Tibial artery (tissue), 4 donors: ENCODE results near the gene HOGA1.

Source experiments
- DNase-seq, 2 donors: peaks; one replicate each; pipeline ENCODE4 v3.0.0-alpha.2; 2019
- H3K27ac ChIP-seq, 2 donors: fragments of 200-600 bp; sonication (generic) in 1 of 2; 1 replicate in 1 of 2; 2 replicates in 1 of 2; pipeline ENCODE4 v1.5.1; 2018 to 2019; ENCODE audit warnings: mild to moderate bottlenecking in 1 of 2
- H3K27me3 ChIP-seq, 2 donors: fragments of 200-600 bp; sonication (generic) in 1 of 2; one replicate each; pipeline versions ENCODE4 v1.5.1 to v1.6.0; 2016 to 2019
- H3K36me3 ChIP-seq, 3 donors: fragments of 200-600 bp; sonication (generic) in 2 of 3; one replicate each; pipeline ENCODE4 v1.5.1; 2016 to 2019; ENCODE audit warnings: mild to moderate bottlenecking in 2 of 3
- H3K4me1 ChIP-seq, 4 donors: fragments of 200-600 bp; sonication (generic) in 2 of 4; 1 replicate in 3 of 4; 2 replicates in 1 of 4; pipeline ENCODE4 v1.5.1; 2016 to 2019
- H3K4me3 ChIP-seq, 2 donors: fragments of 200-600 bp; sonication (generic) in 1 of 2; 1 replicate in 1 of 2; 2 replicates in 1 of 2; pipeline ENCODE4 v1.5.1; 2018 to 2019; ENCODE audit warnings: mild to moderate bottlenecking in 2 of 2
- H3K9me3 ChIP-seq, 3 donors: fragments of 200-600 bp; sonication (generic) in 1 of 3; one replicate each; pipeline ENCODE4 v1.5.1; 2016 to 2019
- intact Hi-C: fragments of 100-400 bp; cut with DNase I; formaldehyde crosslinking; loops from one replicate; pipeline ENCODE4 v1.15.0; 2023; ENCODE audit warnings: low total_unique reads
- TF ChIP-seq, protein P1 (sequence below), 2 experiments: fragments of 200-600 bp in 1 of 2; fragments of 450-650 bp in 1 of 2; IDR thresholded peaks; one replicate each; pipeline ENCODE4 v1.5.1; 2017 to 2019; ENCODE audit warnings: antibody characterized with exemption in 2 of 2, mild to moderate bottlenecking in 1 of 2, moderate library complexity in 1 of 2

Gene HOGA1

DNA sequence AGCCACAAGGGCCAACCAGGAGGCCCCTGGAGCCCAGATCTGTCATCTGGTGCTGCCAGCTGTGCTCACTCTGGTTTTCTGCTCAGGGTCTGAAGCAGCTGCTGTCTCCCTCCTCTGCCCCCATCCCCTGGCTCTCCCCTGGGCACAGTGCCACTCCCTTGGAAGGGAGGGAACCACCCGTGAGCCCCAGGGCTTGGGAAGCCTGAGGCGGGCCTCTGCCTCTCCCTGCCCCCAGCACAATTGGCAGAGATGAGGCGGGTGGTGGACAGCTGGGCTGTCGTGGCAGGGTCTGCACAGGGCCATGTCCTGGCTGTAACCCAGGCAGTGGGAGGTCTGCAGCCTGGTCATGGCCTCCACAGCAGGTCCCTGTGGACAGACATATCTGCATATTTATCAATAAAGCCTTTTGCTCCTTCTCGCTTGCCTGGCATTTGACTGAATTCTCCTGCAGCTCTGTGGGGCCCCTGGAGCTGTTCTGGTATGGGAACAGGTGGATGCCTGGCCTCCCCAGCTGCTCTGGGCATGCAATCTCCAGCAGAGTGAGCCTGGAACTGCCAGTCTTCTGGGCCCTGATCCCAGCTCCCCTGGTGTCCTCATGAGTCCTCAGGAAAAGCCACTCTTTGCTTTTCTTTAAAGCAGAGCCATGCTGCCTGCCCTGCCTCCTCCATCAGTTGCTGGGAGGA lies 13.3 kb upstream of the HOGA1 start:
- H3K27me3 ChIP-seq: no peaks in the 10 kb centered on the region
- DNase-seq: no peak
- no peaks in the 10 kb centered on the region for H3K9me3 ChIP-seq
- TF ChIP-seq, protein P1, sequence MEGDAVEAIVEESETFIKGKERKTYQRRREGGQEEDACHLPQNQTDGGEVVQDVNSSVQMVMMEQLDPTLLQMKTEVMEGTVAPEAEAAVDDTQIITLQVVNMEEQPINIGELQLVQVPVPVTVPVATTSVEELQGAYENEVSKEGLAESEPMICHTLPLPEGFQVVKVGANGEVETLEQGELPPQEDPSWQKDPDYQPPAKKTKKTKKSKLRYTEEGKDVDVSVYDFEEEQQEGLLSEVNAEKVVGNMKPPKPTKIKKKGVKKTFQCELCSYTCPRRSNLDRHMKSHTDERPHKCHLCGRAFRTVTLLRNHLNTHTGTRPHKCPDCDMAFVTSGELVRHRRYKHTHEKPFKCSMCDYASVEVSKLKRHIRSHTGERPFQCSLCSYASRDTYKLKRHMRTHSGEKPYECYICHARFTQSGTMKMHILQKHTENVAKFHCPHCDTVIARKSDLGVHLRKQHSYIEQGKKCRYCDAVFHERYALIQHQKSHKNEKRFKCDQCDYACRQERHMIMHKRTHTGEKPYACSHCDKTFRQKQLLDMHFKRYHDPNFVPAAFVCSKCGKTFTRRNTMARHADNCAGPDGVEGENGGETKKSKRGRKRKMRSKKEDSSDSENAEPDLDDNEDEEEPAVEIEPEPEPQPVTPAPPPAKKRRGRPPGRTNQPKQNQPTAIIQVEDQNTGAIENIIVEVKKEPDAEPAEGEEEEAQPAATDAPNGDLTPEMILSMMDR (IDR thresholded peaks at IDR 0.05): no peak
- no peak overlapping the region for H3K4me3 ChIP-seq
- H3K4me1 ChIP-seq: peaks cover 0 to 41% (median 24%) of the 10 kb centered on the region in 4 donors
- intact Hi-C loops: no loop called here
- peaks cover 0 to 40% (median 35%) of the 10 kb centered on the region in 3 donors for H3K36me3 ChIP-seq
- no peak overlapping the region for H3K27ac ChIP-seq

DNA sequence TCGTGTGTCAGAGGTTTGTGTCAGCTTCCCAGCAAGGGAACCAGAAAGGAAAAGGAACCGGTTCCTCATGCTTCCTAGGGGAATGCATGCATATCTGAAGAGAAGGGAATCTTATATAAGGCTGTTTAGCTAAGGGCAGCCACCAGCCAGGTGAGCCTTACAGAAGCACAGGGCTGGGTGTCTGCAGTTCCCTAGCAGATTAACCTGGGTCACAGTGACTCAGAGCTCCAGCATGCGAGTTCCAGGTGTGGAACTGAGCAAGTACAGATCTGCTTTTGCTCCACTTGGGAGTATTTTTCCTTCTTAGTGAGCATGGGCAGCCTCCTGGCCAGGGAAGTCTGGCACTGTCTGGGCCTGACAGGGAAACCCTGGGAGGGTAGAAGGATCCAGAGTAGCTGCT lies 12.6 kb upstream of the HOGA1 start:
- Histone ChIP-seq H3K4me3 (no peak overlapping the region), H3K4me1 (peaks cover 0 to 41% (median 24%) of the 10 kb centered on the region in 4 donors), H3K9me3 (no peaks in the 10 kb centered on the region), H3K27ac (no peak overlapping the region), H3K27me3 (no peaks in the 10 kb centered on the region), H3K36me3 (peaks cover 0 to 40% (median 35%) of the 10 kb centered on the region in 3 donors)
- no peak for DNase-seq
- intact Hi-C loops: loop anchor here (1.0 kb wide), 1 partner anchor 42 kb away; no protein-coding TSS in a partner anchor
- TF ChIP-seq, protein P1 (IDR thresholded peaks at IDR 0.05): no peak

DNA sequence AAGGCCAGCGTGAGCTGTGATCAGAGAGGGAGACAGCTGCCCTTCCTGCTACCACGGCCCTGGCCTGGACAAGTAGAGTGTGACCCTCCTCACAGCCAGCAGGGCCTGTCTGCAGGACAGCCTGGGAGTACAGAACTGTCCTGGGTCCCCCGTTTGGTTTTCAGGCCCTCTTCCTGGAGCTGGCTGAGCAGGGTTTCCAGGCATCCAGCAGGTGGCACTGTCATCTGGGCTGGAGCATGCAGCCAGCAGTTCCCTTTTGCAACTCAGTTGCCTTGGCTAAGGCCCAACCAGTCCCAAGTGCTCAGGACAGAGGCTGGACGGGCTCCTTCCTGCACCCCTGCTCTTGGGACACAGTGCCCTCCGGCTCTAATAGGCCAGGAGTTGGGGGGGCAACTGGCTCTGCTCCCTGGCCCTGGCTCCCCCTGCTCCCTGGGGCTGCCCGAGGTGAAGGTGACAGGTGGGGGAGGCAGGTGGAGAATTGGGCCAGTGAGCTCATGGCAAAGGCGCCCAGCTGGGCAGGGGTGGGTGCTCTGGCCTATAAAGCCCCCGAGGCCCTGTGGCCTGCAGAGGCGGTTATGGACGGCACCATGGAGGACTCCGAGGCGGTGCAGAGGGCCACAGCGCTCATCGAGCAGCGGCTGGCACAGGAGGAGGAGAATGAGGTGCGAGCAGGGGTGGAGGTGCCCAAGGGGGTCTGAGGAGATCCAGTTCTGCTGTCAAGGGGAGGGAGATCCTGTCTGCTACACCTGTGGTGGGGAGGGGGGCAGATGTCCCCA lies 11.8 kb upstream of the HOGA1 start, which contains the start of gene ANKRD2:
ANKRD2 (plus strand) TSS at position 566 of the 776 bp plus-strand sequence; CDS start at position 576, 10 bp downstream.
- H3K4me3 ChIP-seq: no peak within 1 kb of the TSS
- no peaks in the 10 kb centered on the region for H3K27me3 ChIP-seq
- H3K27ac ChIP-seq: no peak within 1 kb of the TSS
- DNase-seq: peak; percentile 80 to 89
- H3K4me1 ChIP-seq: peaks cover 0 to 41% (median 28%) of the 10 kb centered on the region in 4 donors
- TF ChIP-seq, protein P1 (IDR thresholded peaks at IDR 0.05): peak; percentile 93 to 94
- intact Hi-C loops: loop anchor here (1.0 kb wide), 1 partner anchor 41 kb away; no protein-coding TSS in a partner anchor
- no peaks in the 10 kb centered on the region for H3K9me3 ChIP-seq
- H3K36me3 ChIP-seq: peaks cover 0 to 40% (median 35%) of the 10 kb centered on the region in 3 donors

DNA sequence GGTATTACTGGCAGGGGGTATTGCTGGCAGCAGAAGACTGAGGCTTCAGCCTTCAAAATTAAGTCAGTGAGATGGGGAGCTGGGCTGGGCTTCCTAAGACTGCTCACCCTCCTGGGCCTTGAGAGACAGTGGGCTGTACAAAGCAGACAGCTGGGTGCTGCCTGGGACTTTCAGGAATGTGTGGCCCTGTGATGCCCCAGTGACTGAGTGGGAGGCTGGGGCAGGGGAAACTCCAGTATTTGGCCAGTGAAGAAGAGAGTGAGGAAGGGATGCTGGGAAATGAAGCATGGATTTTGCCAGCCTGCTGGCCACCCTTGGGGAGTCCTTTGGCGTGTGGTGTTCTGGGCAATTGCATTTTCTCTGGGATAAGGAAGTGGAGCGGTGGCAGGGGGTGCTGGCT lies 11.2 kb upstream of the HOGA1 start:
- DNase-seq: no peak
- Histone ChIP-seq H3K36me3 (peaks cover 0 to 37% (median 32%) of the 10 kb centered on the region in 3 donors), H3K27me3 (no peaks in the 10 kb centered on the region), H3K9me3 (no peaks in the 10 kb centered on the region), H3K27ac (no peak overlapping the region), H3K4me1 (peaks cover 0 to 41% (median 28%) of the 10 kb centered on the region in 4 donors), H3K4me3 (no peak overlapping the region)
- TF ChIP-seq, protein P1 (IDR thresholded peaks at IDR 0.05): no peak
- intact Hi-C loops: no loop called here

DNA sequence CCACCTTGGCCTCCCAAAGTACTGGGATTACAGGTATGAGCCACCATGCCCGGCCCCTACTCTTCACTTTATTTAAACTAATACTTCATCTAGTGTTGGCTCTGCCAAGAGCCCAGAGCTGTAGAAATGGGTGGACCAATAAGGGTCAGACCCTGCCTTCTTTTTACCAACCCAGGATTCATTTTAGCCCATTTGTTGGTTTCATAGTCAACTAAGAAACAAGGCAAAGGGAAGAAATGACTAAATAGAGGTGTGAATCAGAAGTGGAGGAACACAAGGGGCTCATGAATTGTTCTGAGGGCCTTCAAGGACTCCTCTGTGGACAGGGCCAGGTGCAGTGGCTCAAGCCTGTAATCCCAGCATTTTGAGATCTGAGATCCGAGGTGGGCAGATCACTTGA lies 10.5 kb upstream of the HOGA1 start:
- Histone ChIP-seq H3K4me3 (no peak overlapping the region), H3K27ac (peak overlapping the region in 1 of 2 donors; percentile 46), H3K27me3 (no peaks in the 10 kb centered on the region), H3K36me3 (peaks cover 0 to 31% (median 25%) of the 10 kb centered on the region in 3 donors), H3K4me1 (peaks cover 0 to 41% (median 28%) of the 10 kb centered on the region in 4 donors), H3K9me3 (no peaks in the 10 kb centered on the region)
- TF ChIP-seq, protein P1 (IDR thresholded peaks at IDR 0.05): no peak
- intact Hi-C loops: no loop called here
- no peak for DNase-seq
